IMR-90 (cell line): ENCODE measurements around the gene TIMM10. TPM values are rescaled to one million over a fixed set of nuclear protein-coding genes. Genes with fewer than 3 reads are reported as not detected.
"Not testable (repeated sequence)": the region's sequence is repeated elsewhere in the genome, so short reads cannot be mapped to it uniquely, and the experiment has no call there.

Experiments
- ATAC-seq: fragments of 200-7000 bp; cut with Tn5 transposase; 2 replicates; pipeline ENCODE4 v1.9.1; 2020; ENCODE audit warnings: low read depth, mild to moderate bottlenecking, moderate library complexity
- BruUV-seq: library from RNA; stranded (reverse); fragments of 400-500 nt; replicated peaks from 2 replicates; lab custom pipeline; 2021; lab: Mats Ljungman, UMichigan
- CTCF ChIA-PET: fragments of 300-600 bp; formaldehyde crosslinking; extraction: SDS; loops from one replicate; lab custom pipeline; 2021; ENCODE audit warnings: antibody characterized with exemption; lab: Yijun Ruan, JAX
- POLR2A ChIA-PET: fragments of 300-600 bp; sonication (Branson Sonifier 250); formaldehyde crosslinking; loops from one replicate; lab custom pipeline; 2022; ENCODE audit warnings: antibody characterized with exemption; ENCODE audit not compliant: unreplicated experiment; lab: Charles Lee
- DNase-seq: peaks from one replicate; pipeline ENCODE4 v3.0.0; 2013
- H2AFZ ChIP-seq: replicated peaks from 2 replicates; pipeline ENCODE3; 2013; ENCODE audit warnings: low read length, mild to moderate bottlenecking; ENCODE audit not compliant: poor library complexity
- H2AK5ac ChIP-seq: 2 replicates; pipeline ENCODE4 v1.6.1; 2013; ENCODE audit warnings: low read depth, low read length, inconsistent platforms
- H2AK9ac ChIP-seq: replicated peaks from 2 replicates; pipeline ENCODE3; 2013; ENCODE audit warnings: mild to moderate bottlenecking, low read depth, low read length, moderate library complexity; ENCODE audit not compliant: poor library complexity
- H2BK120ac ChIP-seq: 2 replicates; pipeline ENCODE4 v1.6.1; 2013; ENCODE audit warnings: low read depth, low read length, inconsistent platforms
- H2BK15ac ChIP-seq: 3 replicates; pipeline ENCODE4 v1.6.1; 2013; ENCODE audit warnings: low read depth, low read length, inconsistent platforms
- H2BK20ac ChIP-seq: 2 replicates; pipeline ENCODE4 v1.6.1; 2013; ENCODE audit warnings: low read depth, mild to moderate bottlenecking, inconsistent platforms, low read length, moderate library complexity
- H2BK5ac ChIP-seq: 2 replicates; pipeline ENCODE4 v1.6.1; 2013; ENCODE audit warnings: mild to moderate bottlenecking, low read depth, low read length, inconsistent platforms; ENCODE audit not compliant: poor library complexity, severe bottlenecking
- H3K14ac ChIP-seq: replicated peaks from 2 replicates; pipeline ENCODE4 v1.6.1; 2013; ENCODE audit warnings: low read depth, low read length, inconsistent platforms
- H3K18ac ChIP-seq: 2 replicates; pipeline ENCODE4 v1.6.1; 2013; ENCODE audit warnings: low read depth, low read length, control low read depth
- H3K23ac ChIP-seq: 2 replicates; pipeline ENCODE4 v1.6.1; 2013; ENCODE audit warnings: low read depth, low read length, inconsistent platforms
- H3K27ac ChIP-seq: 2 replicates; pipeline ENCODE4 v1.5.1; 2013; ENCODE audit warnings: mild to moderate bottlenecking, control low read depth, low read length; ENCODE audit not compliant: insufficient read depth
- H3K27me3 ChIP-seq: 2 replicates; pipeline ENCODE4 v1.6.1; 2013; ENCODE audit warnings: low read length; ENCODE audit not compliant: control insufficient read depth, insufficient read depth
- H3K36me3 ChIP-seq: 2 replicates; pipeline ENCODE4 v1.6.1; 2013; ENCODE audit warnings: low read length, mixed read lengths; ENCODE audit not compliant: control insufficient read depth, insufficient read depth
- H3K4ac ChIP-seq: 2 replicates; pipeline ENCODE4 v1.6.1; 2013; ENCODE audit warnings: low read depth, low read length, inconsistent platforms
- H3K4me1 ChIP-seq: 2 replicates; pipeline ENCODE4 v1.6.1; 2013; ENCODE audit warnings: low read length, mixed read lengths; ENCODE audit not compliant: control insufficient read depth, insufficient read depth
- H3K4me2 ChIP-seq: 2 replicates; pipeline ENCODE4 v1.6.1; 2013; ENCODE audit warnings: low read depth, mild to moderate bottlenecking, control low read depth, low read length, moderate library complexity
- H3K4me3 ChIP-seq: 2 replicates; pipeline ENCODE4 v1.5.1; 2013; ENCODE audit warnings: low read depth, mild to moderate bottlenecking, control low read depth, low read length, moderate library complexity; ENCODE audit not compliant: insufficient read depth
- H3K56ac ChIP-seq: 2 replicates; pipeline ENCODE4 v1.6.1; 2013; ENCODE audit warnings: low read length, inconsistent platforms; ENCODE audit not compliant: insufficient read depth; ENCODE audit errors: extremely low read depth
- H3K79me1 ChIP-seq, 2 experiments: 2 replicates each; pipeline ENCODE4 v1.6.1; 2013; ENCODE audit warnings: low read length in 2 of 2, inconsistent platforms in 1 of 2, low read depth in 1 of 2
- H3K9ac ChIP-seq: 2 replicates; pipeline ENCODE4 v1.6.1; 2013; ENCODE audit warnings: low read depth, low read length, control low read depth
- H3K9me1 ChIP-seq: 2 replicates; pipeline ENCODE4 v1.6.1; 2013; ENCODE audit warnings: low read length, inconsistent platforms; ENCODE audit not compliant: insufficient read depth
- H3K9me3 ChIP-seq: 2 replicates; pipeline ENCODE4 v1.6.1; 2013; ENCODE audit warnings: low read length; ENCODE audit not compliant: control insufficient read depth, insufficient read depth
- H4K20me1 ChIP-seq: 2 replicates; pipeline ENCODE4 v1.6.1; 2013; ENCODE audit warnings: low read length, inconsistent platforms; ENCODE audit not compliant: insufficient read depth
- H4K5ac ChIP-seq: 2 replicates; pipeline ENCODE4 v1.6.1; 2013; ENCODE audit warnings: mild to moderate bottlenecking, low read depth, low read length, control low read depth
- H4K8ac ChIP-seq, 2 experiments: 2 replicates each; pipeline ENCODE4 v1.6.1; 2013; ENCODE audit warnings: low read depth in 2 of 2, low read length in 2 of 2, control low read depth in 1 of 2, inconsistent platforms in 1 of 2
- H4K91ac ChIP-seq: 2 replicates; pipeline ENCODE4 v1.6.1; 2013; ENCODE audit warnings: low read depth, low read length, inconsistent platforms; ENCODE audit not compliant: insufficient read depth
- WGBS, 2 experiments: methylation state at CpG; one replicate each; pipeline versions ENCODE4 v1.1.5 to v1.1.7; 2013; ENCODE audit warnings: missing lambda C conversion rate in 2 of 2; ENCODE audit not compliant: insufficient read length in 1 of 2; ENCODE audit errors: extremely low coverage in 2 of 2; 5-methylcytosine and 5-hydroxymethylcytosine counted together
- dilution Hi-C: fragments of 300-500 bp; cut with HindIII; formaldehyde crosslinking; loops from one replicate; pipeline ENCODE4 v1.14.3; 2018; ENCODE audit warnings: low sequenced_read_pairs; ENCODE audit not compliant: unreplicated experiment
- in situ Hi-C: fragments of 300-500 bp; cut with MboI; formaldehyde crosslinking; loops from 3 replicates; pipeline ENCODE4 v1.14.3; 2019; ENCODE audit warnings: low sequenced_read_pairs, inconsistent platforms, mixed read lengths
- intact Hi-C: fragments of 100-400 bp; cut with micrococcal nuclease; formaldehyde crosslinking; loops from 2 replicates; pipeline ENCODE4 v1.10.0; 2022
- polyA plus RNA-seq, 3 experiments: library from polyadenylated mRNA; depleted of rRNA; stranded (reverse); fragments of >200 nt; gene quantifications; 2 replicates each; pipeline ENCODE4 v1.2.3, GENCODE V29; 2012; ENCODE audit warnings: low replicate concordance in 1 of 3
- total RNA-seq: library from RNA; depleted of rRNA; stranded (reverse); fragments of >200 nt; gene quantifications from 2 replicates; pipeline ENCODE4 v1.2.3, GENCODE V29; 2012

TIMM10 gene
- total and polyA plus RNA-seq, 2 of the 4 experiments (the other 2 are of a cell fraction), result 96.8 to 135 TPM

DNA sequence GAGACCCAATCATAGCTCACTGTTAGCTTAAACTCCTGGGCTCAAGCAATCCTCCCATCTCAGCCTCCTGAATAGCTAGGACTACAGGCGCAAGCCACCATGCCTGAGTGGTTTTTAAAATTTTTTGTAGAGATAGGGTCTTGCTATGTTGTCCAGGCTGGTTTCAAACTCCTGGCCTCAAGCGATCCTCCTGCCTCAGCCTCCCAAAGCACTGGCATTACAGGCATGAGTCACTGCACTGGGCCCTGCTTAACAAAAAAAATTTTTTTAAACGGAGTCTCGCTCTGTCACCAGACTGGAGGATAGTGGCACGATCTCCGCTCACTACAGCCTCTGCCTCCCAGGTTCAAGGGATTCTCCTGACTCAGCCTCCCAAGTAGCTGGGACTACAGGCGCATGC is 3.9 kb upstream of the TIMM10 start:
- H3K9ac ChIP-seq, H2BK120ac ChIP-seq, H2AFZ ChIP-seq, H3K4ac ChIP-seq, H4K91ac ChIP-seq, H4K8ac ChIP-seq, H2AK9ac ChIP-seq, H3K4me2 ChIP-seq, intact Hi-C loops, H3K14ac ChIP-seq, H3K27ac ChIP-seq, H3K36me3 ChIP-seq, CTCF ChIA-PET, H3K4me3 ChIP-seq, BruUV-seq, H2BK20ac ChIP-seq, H3K23ac ChIP-seq, in situ Hi-C loops, H4K5ac ChIP-seq, H2BK5ac ChIP-seq, H4K20me1 ChIP-seq, H3K9me1 ChIP-seq, H3K4me1 ChIP-seq, DNase-seq, H2AK5ac ChIP-seq, H3K9me3 ChIP-seq, H3K18ac ChIP-seq, dilution Hi-C loops, ATAC-seq, H3K56ac ChIP-seq, H2BK15ac ChIP-seq, POLR2A ChIA-PET: not testable (repeated sequence)
- Histone ChIP-seq H3K79me1 (peaks cover 9 to 11% of the 10 kb centered on the region in 2 experiments), H3K27me3 (peaks cover 22% of the 10 kb centered on the region)
- 96% methylated on average over 4 of the region's 7 CpGs; no CpG with 5 or more reads in 1 of the 2 experiments for WGBS, 2 experiments
